ENCODE measurements around the gene TP53. TPM values are rescaled to one million over a fixed set of nuclear protein-coding genes. Genes with fewer than 3 reads are reported as not detected.

TP53 gene
- total RNA-seq, 1 experiment from 2014 or later: 129 TPM

GRCh38 chr17:7674934-7675333 lies 12.4 kb downstream of the TP53 start:
- no peak for DNase-seq (ENCODE audit: low read depth, low spot score)
- Histone ChIP-seq H3K9me3 (ENCODE audit: control insufficient read depth, insufficient read depth, low read depth, low read length) (no peaks in the 10 kb centered on the region), H3K4me1 (ENCODE audit: control insufficient read depth, insufficient read depth, low read length) (no peaks in the 10 kb centered on the region), H3K27ac (ENCODE audit: low read length) (no peak overlapping the region), H3K27me3 (ENCODE audit: control insufficient read depth, insufficient read depth, low read length) (no peaks in the 10 kb centered on the region), H3K36me3 (ENCODE audit: control insufficient read depth, insufficient read depth, low read length) (peaks cover 9% of the 10 kb centered on the region), H3K4me3 (ENCODE audit: low read depth in 2 of 2, low read length in 2 of 2) (no peak overlapping the region)
- no peak for ATAC-seq
- ChIA-PET CTCF (no interaction called here), POLR2A (no interaction called here)
- in situ Hi-C loops (cut with HindIII; ENCODE audit: low pct_unique_long_range_greater_than_20kb, low sequenced_read_pairs): no loop called here
- no TSS peak for BruUV-seq (replicated peaks)
- intact Hi-C loops (cut with micrococcal nuclease; ENCODE audit: unreplicated experiment): no loop called here
- TF ChIP-seq TCF7L2 (IDR thresholded peaks at IDR 0.05; ENCODE audit: low read depth, low read length): no peak
- TF ChIP-seq SIN3A (IDR thresholded peaks at IDR 0.05; ENCODE audit: borderline replicate concordance, insufficient read depth, low read depth, low read length): no peak
- no peak for TF ChIP-seq REST (IDR thresholded peaks at IDR 0.05; ENCODE audit: insufficient read depth in 1 of 2, low read depth in 2 of 2, low read length in 1 of 2)
- TF ChIP-seq POLR2AphosphoS5 (IDR thresholded peaks at IDR 0.05; ENCODE audit: low read depth, low read length): no peak
- TF ChIP-seq CTCF (IDR thresholded peaks at IDR 0.05): no peak

- POLR2A ChIA-PET: no interaction called here
- no peak for ATAC-seq
- CTCF ChIA-PET: interaction anchor here (0.7 to 0.9 kb wide), 2 partner anchors 40 to 57 kb away, joined by 3 to 5 read pairs; no protein-coding TSS in a partner anchor
These were observed 14.1 kb downstream of the TP53 start for GRCh38 chr17:7673239-7673638.

More at GRCh38 chr17:7673239-7673638, 14.1 kb downstream of the TP53 start:
- no TSS peak for BruUV-seq (replicated peaks)
- Histone ChIP-seq H3K27me3 (ENCODE audit: control insufficient read depth, insufficient read depth, low read length) (no peaks in the 10 kb centered on the region), H3K4me1 (ENCODE audit: control insufficient read depth, insufficient read depth, low read length) (no peaks in the 10 kb centered on the region), H3K27ac (ENCODE audit: low read length) (no peak overlapping the region), H3K36me3 (ENCODE audit: control insufficient read depth, insufficient read depth, low read length) (peaks cover 9% of the 10 kb centered on the region), H3K9me3 (ENCODE audit: control insufficient read depth, insufficient read depth, low read depth, low read length) (no peaks in the 10 kb centered on the region), H3K4me3 (ENCODE audit: low read depth in 2 of 2, low read length in 2 of 2) (no peak overlapping the region)
- in situ Hi-C loops (cut with HindIII; ENCODE audit: low pct_unique_long_range_greater_than_20kb, low sequenced_read_pairs) (no loop called here), intact Hi-C loops (cut with micrococcal nuclease; ENCODE audit: unreplicated experiment) (no loop called here)
- no peak for TF ChIP-seq TCF7L2 (IDR thresholded peaks at IDR 0.05; ENCODE audit: low read depth, low read length)
- no peak for TF ChIP-seq SIN3A (IDR thresholded peaks at IDR 0.05; ENCODE audit: borderline replicate concordance, insufficient read depth, low read depth, low read length)
- no peak for TF ChIP-seq REST (IDR thresholded peaks at IDR 0.05; ENCODE audit: insufficient read depth in 1 of 2, low read depth in 2 of 2, low read length in 1 of 2)
- TF ChIP-seq CTCF (IDR thresholded peaks at IDR 0.05): no peak
- TF ChIP-seq POLR2AphosphoS5 (IDR thresholded peaks at IDR 0.05; ENCODE audit: low read depth, low read length): no peak
- DNase-seq (ENCODE audit: low read depth, low spot score): no peak
